GM12878 (cell line): Measurements from ENCODE around the gene STK11. TPM values are rescaled to one million over a fixed set of nuclear protein-coding genes. Genes with fewer than 3 reads are reported as not detected.

ENCODE experiments used
- ATAC-seq: fragments of 200-7000 bp; cut with Tn5 transposase; 3 replicates; pipeline ENCODE4 v1.9.1; 2020; ENCODE audit warnings: mild to moderate bottlenecking, moderate library complexity
- BruUV-seq: library from RNA; stranded (reverse); fragments of 400-500 nt; replicated peaks from 2 replicates; lab custom pipeline; 2021; lab: Mats Ljungman, UMichigan
- CTCF ChIA-PET: fragments of 300-600 bp; sonication (Branson Sonifier 250); formaldehyde crosslinking; extraction: SDS; loops from one replicate; lab custom pipeline; 2021; ENCODE audit warnings: inconsistent platforms; lab: Yijun Ruan, JAX
- POLR2A ChIA-PET: fragments of 350-600 bp; formaldehyde crosslinking; extraction: SDS; loops from one replicate; lab custom pipeline; 2021; ENCODE audit warnings: inconsistent platforms; lab: Charles Lee
- RAD21 ChIA-PET: fragments of 300-600 bp; sonication (Branson Sonifier 250); formaldehyde crosslinking; loops from one replicate; lab custom pipeline; 2023; ENCODE audit warnings: antibody characterized with exemption; ENCODE audit not compliant: unreplicated experiment; lab: Charles Lee
- SMC1A ChIA-PET: fragments of 300-600 bp; sonication (Branson Sonifier 250); formaldehyde crosslinking; loops from one replicate; lab custom pipeline; 2023; ENCODE audit not compliant: unreplicated experiment, uncharacterized antibody; lab: Charles Lee
- DNase-seq: peaks from one replicate; pipeline ENCODE4 v3.0.0-alpha.2; 2011; ENCODE audit warnings: low read depth, low spot score
- FAIRE-seq: peaks from 3 replicates; lab custom pipeline; 2011; peaks lifted over from hg19 to GRCh38; lab: Jason Lieb, UNC
- H2AFZ ChIP-seq: 2 replicates; pipeline ENCODE4 v1.6.0; 2011; ENCODE audit warnings: low read depth, low read length, control low read depth; ENCODE audit not compliant: control insufficient read depth
- H3K27ac ChIP-seq: 2 replicates; pipeline ENCODE4 v1.5.1; 2011; ENCODE audit warnings: control low read depth; ENCODE audit not compliant: control insufficient read depth, insufficient read depth
- H3K27me3 ChIP-seq, 2 experiments: replicated peaks in 1 of 2; 2 replicates each; pipeline versions ENCODE4 v1.6.0 to v1.6.1; 2011; ENCODE audit warnings: low read length in 1 of 2; ENCODE audit not compliant: control insufficient read depth in 2 of 2, insufficient read depth in 2 of 2
- H3K36me3 ChIP-seq, 2 experiments: 2 replicates each; pipeline ENCODE4 v1.5.1; 2011; ENCODE audit warnings: low read length in 1 of 2; ENCODE audit not compliant: control insufficient read depth in 2 of 2, insufficient read depth in 2 of 2
- H3K4me1 ChIP-seq: 2 replicates; pipeline ENCODE4 v1.6.1; 2011; ENCODE audit warnings: mild to moderate bottlenecking, low read length, moderate library complexity, mixed read lengths; ENCODE audit not compliant: control insufficient read depth, insufficient read depth
- H3K4me2 ChIP-seq: 2 replicates; pipeline ENCODE4 v1.6.0; 2011; ENCODE audit warnings: control low read depth; ENCODE audit not compliant: control insufficient read depth, insufficient read depth
- H3K4me3 ChIP-seq: fragments of 200-600 bp; sonication (generic); 2 replicates; pipeline ENCODE4 v1.5.1; 2016
- H3K79me2 ChIP-seq: 2 replicates; pipeline ENCODE4 v1.6.0; 2011; ENCODE audit warnings: low read length; ENCODE audit not compliant: control insufficient read depth, insufficient read depth
- H3K9ac ChIP-seq: 2 replicates; pipeline ENCODE4 v1.8.0; 2011; ENCODE audit warnings: low read length, control low read depth, mixed read lengths; ENCODE audit not compliant: control insufficient read depth, insufficient read depth
- H3K9me3 ChIP-seq: replicated peaks from 3 replicates; pipeline ENCODE4 v1.5.1; 2011; ENCODE audit warnings: mild to moderate bottlenecking, low read length; ENCODE audit not compliant: control insufficient read depth, insufficient read depth
- H4K20me1 ChIP-seq: 2 replicates; pipeline ENCODE4 v1.6.0; 2011; ENCODE audit not compliant: control insufficient read depth, insufficient read depth
- EGR1 ChIP-seq, 2 experiments: IDR thresholded peaks; 1 replicate in 1 of 2; 2 replicates in 1 of 2; pipeline ENCODE4 v1.6.1; 2011 to 2012; ENCODE audit warnings: low read depth in 2 of 2, low read length in 2 of 2, borderline replicate concordance in 1 of 2, mild to moderate bottlenecking in 1 of 2, moderate library complexity in 1 of 2
- IKZF1 ChIP-seq: fragments of 450-650 bp; conservative IDR thresholded peaks from 2 replicates; pipeline ENCODE4 v1.6.1; 2017; ENCODE audit warnings: antibody characterized with exemption, mild to moderate bottlenecking
- MEF2B ChIP-seq: fragments of 450-650 bp; IDR thresholded peaks from 2 replicates; pipeline ENCODE4 v1.6.1; 2018; ENCODE audit warnings: mild to moderate bottlenecking, moderate library complexity; ENCODE audit not compliant: partially characterized antibody, poor library complexity, severe bottlenecking
- POLR2A ChIP-seq: IDR thresholded peaks from 2 replicates; pipeline ENCODE4 v1.6.1; 2011; ENCODE audit warnings: low read depth, mild to moderate bottlenecking, low read length
- RAD21 ChIP-seq: IDR thresholded peaks from 2 replicates; pipeline ENCODE4 v1.6.1; 2011; ENCODE audit warnings: mild to moderate bottlenecking, low read depth, low read length, moderate library complexity; ENCODE audit not compliant: insufficient read depth
- TCF12 ChIP-seq: IDR thresholded peaks from 2 replicates; pipeline ENCODE4 v1.6.1; 2011; ENCODE audit warnings: low read depth, mild to moderate bottlenecking, low read length
- WGBS: methylation state at CpG from one replicate; pipeline ENCODE4 v1.1.6; 2016; ENCODE audit warnings: low lambda C conversion rate; ENCODE audit not compliant: insufficient replicate concordance, insufficient coverage; ENCODE audit errors: missing lambda C conversion rate; 5-methylcytosine and 5-hydroxymethylcytosine counted together
- in situ Hi-C: fragments of 300-500 bp; cut with MboI; formaldehyde crosslinking; loops from 9 replicates; pipeline ENCODE4 v1.14.3; 2018; ENCODE audit warnings: mixed read lengths
- intact Hi-C: fragments of 100-400 bp; cut with micrococcal nuclease; formaldehyde crosslinking; loops from one replicate; pipeline ENCODE4 v1.14.2; 2022; ENCODE audit not compliant: unreplicated experiment
- polyA plus RNA-seq, 11 experiments: library from polyadenylated mRNA; depleted of rRNA in 4 of 11; unstranded in 6 of 11; stranded (reverse) in 5 of 11; fragments of >200 nt; fragmentation: Nextera tagmentation in 4 of 11; fragmentation: Illumina TruSeq in 1 of 11; extraction: Ambion mirVana in 4 of 11; extraction: Trizol in 1 of 11; gene quantifications; 1 replicate in 1 of 11; 2 replicates in 10 of 11; pipeline versions ENCODE4 v1.2.1 to v1.2.3, GENCODE V29; 2011 to 2016; ENCODE audit warnings: inconsistent platforms in 2 of 11, missing spikeins in 2 of 11, low read depth in 1 of 11
- total RNA-seq, 4 experiments: library from RNA; depleted of rRNA in 3 of 4; stranded (reverse); fragments of >200 nt in 3 of 4; fragmentation: Illumina TruSeq in 1 of 4; extraction: Trizol in 1 of 4; gene quantifications; 2 replicates each; pipeline versions ENCODE4 v1.2.1 to v1.2.3, GENCODE V29; 2013 to 2021
- TF ChIP-seq, protein P1 (sequence below), 3 experiments: IDR thresholded peaks in 2 of 3; conservative IDR thresholded peaks in 1 of 3; 2 replicates each; pipeline ENCODE4 v1.5.1; 2011; ENCODE audit warnings: low read depth in 3 of 3, low read length in 3 of 3, mild to moderate bottlenecking in 3 of 3, control low read depth in 2 of 3, moderate library complexity in 2 of 3, inconsistent platforms in 1 of 3, mixed read lengths in 1 of 3; ENCODE audit not compliant: control insufficient read depth in 2 of 3, insufficient read depth in 1 of 3; ENCODE audit errors: extremely low read depth in 1 of 3

The STK11 gene
- total and polyA plus RNA-seq, 10 of the 15 experiments (the other 5 are each of a cell fraction or from before 2014, with no cell fraction given) = 0.33 to 71.0 (median 23.8) TPM

- FAIRE-seq = no peak
- in situ Hi-C loops (no loop called here), intact Hi-C loops (no loop called here)
- DNase-seq = no peak
- Histone ChIP-seq H2AFZ (no peak overlapping the region), H3K27me3 (no peaks in the 10 kb centered on the region), H3K27ac (no peak overlapping the region), H3K9ac (no peak overlapping the region), H3K4me1 (no peaks in the 10 kb centered on the region), H3K36me3 (peaks cover 3 to 24% of the 10 kb centered on the region in 2 experiments; a peak in 3 of 4 replicates), H3K9me3 (no peaks in the 10 kb centered on the region), H3K79me2 (no peaks in the 10 kb centered on the region), H4K20me1 (no peaks in the 10 kb centered on the region), H3K4me2 (no peak overlapping the region), H3K4me3 (no peak overlapping the region)
- POLR2A ChIA-PET = interaction anchor here (0.6 kb wide), 1 partner anchor 46 kb away, joined by 3 read pairs; the partner anchor contains the start of gene CIRBP
- whole genome bisulfite sequencing = 74% methylated on average over 41 of the region's 48 CpGs
- SMC1A ChIA-PET = interaction anchor here (1.5 kb wide), 1 partner anchor 12 kb away, joined by 3 read pairs; no protein-coding TSS in a partner anchor
- RAD21 ChIA-PET = interaction anchor here (0.7 to 1.0 kb wide), 2 partner anchors 17 to 110 kb away, joined by 3 read pairs; no protein-coding TSS in a partner anchor
- BruUV-seq = no TSS peak
- ATAC-seq = peak; percentile 82
- TF ChIP-seq POLR2A (peak; percentile 19; the same call in 1 of the 2 replicates), EGR1 (IDR thresholded peaks at IDR 0.05; ENCODE audit: borderline replicate concordance in 1 of 2, low read depth in 2 of 2, low read length in 2 of 2) (no peak), RAD21 (peak; percentile 36; the same call in 1 of the 2 replicates), MEF2B (peak; percentile 58), TCF12 (0 out of 2 replicates have a peak, but pooled peaks have one; percentile 13), IKZF1 (no peak)
- TF ChIP-seq, protein P1, sequence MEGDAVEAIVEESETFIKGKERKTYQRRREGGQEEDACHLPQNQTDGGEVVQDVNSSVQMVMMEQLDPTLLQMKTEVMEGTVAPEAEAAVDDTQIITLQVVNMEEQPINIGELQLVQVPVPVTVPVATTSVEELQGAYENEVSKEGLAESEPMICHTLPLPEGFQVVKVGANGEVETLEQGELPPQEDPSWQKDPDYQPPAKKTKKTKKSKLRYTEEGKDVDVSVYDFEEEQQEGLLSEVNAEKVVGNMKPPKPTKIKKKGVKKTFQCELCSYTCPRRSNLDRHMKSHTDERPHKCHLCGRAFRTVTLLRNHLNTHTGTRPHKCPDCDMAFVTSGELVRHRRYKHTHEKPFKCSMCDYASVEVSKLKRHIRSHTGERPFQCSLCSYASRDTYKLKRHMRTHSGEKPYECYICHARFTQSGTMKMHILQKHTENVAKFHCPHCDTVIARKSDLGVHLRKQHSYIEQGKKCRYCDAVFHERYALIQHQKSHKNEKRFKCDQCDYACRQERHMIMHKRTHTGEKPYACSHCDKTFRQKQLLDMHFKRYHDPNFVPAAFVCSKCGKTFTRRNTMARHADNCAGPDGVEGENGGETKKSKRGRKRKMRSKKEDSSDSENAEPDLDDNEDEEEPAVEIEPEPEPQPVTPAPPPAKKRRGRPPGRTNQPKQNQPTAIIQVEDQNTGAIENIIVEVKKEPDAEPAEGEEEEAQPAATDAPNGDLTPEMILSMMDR (IDR thresholded peaks at IDR 0.05 in 2 of 3, conservative IDR thresholded peaks at IDR 0.05 in 1 of 3; ENCODE audit: control insufficient read depth in 2 of 3, extremely low read depth in 1 of 3, insufficient read depth in 1 of 3, low read depth in 3 of 3, low read length in 3 of 3) = peak; percentile 53 to 69 (median 57)
- CTCF ChIA-PET = interaction anchor here (0.6 to 1.8 kb wide), 5 partner anchors 18 to 204 kb away, joined by 3 to 7 read pairs (median 4); partner anchors contain the start of gene ATP5F1D
Observed at GRCh38 chr19:1223018-1223855, 17.7 kb downstream of the STK11 start.
